HG03196 (cell line): Measurements from ENCODE around the gene C1QTNF6.
A peak's percentile ranks its signal among the peaks of the same experiment; 100 is the strongest.

Experiments
- ATAC-seq: cut with Tn5 transposase; IDR thresholded peaks from one replicate; pipeline ENCODE4 v1.9.1; 2021; ENCODE audit not compliant: unreplicated experiment

The C1QTNF6 gene

GRCh38 chr22:37164505-37164887 lies 23.6 kb downstream of the C1QTNF6 start:
- no peak for ATAC-seq

DNA sequence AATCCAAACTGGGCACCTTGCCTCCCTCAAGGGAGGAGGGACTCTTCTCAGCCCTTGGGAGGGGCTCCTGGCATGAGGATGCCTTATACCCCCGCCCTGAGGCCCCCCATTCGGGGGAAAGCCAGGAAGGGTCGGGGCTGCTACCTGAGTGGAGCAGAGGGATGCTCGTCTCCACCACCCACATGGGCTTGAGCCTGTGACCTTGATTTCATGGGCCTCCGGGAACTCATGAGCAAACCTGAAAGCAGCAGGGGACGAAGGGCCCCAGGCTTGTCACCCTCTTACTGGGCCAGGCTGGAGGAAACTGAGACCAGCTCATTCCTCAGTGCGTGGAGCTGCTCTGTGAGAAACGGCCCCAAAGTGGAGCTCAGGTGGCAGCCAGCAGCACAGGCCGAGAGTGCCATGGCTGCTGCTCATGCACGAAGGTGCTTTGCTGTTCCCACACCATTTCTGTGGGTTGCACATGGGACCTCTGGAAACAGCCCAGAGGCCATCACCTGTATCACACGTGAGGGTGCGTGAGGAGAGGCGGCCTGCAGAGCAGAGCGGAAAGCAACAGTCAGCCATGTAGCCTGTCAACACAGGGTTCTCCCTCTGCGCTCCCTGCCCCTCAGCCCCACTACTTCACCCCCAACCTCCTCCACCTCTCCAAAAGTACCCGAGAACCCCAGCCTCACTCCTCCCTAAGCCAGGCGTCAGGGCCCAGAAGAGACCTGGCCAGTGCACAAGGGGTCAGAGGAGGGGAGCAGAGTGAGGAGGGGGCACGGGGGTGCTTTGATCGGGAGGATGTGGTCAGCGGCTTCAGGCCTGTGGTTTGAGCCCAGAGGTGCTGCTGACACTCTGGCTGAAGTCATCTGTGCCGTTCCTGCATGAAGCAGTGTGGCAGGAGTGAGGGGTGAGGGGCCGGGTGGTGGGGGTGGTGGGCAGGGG lies 24.2 kb downstream of the C1QTNF6 start:
- peak; percentile 34 for ATAC-seq

GRCh38 chr22:37163096-37163489 lies 25.0 kb downstream of the C1QTNF6 start:
- no peak for ATAC-seq

GRCh38 chr22:37162221-37163095 lies 25.6 kb downstream of the C1QTNF6 start:
- ATAC-seq: peak; percentile 41

- no peak for ATAC-seq
Measured at GRCh38 chr22:37161443-37161842, 26.6 kb downstream of the C1QTNF6 start.

DNA sequence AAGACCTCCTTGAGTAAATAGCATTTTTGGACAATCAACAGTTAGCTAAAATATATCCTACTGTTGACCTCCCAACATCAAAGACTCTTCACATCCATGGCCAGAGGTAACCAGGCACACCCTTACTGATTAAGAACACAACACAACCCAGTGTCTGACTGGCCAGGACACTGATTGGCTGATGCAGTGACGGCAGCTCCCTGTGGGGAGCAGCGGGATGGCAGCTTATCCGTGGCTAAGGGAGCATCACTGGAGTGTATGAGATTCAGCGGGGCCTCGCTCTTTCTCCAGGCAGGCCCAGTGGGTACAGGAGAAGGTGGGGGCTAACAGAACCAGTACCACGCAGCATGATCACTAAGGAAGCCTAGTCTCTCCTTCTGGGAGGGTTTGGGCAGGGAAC lies 28.0 kb downstream of the C1QTNF6 start:
- ATAC-seq: no peak

DNA sequence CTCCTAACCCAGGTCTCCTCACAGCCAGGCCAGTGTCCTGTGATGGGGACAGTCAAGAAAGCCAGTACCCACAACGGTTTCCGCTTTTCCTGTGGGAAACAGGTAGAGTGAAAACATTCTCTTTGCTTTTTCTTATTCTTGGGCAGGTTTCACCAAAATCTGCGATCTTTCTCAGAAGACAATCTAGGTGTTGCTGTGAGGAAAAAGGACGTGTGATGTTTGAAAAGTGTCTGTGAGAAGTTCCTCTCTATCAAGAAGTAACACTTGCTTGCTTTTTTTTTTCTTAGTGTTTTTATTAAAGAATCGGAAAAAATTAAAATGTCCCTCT lies 29.1 kb downstream of the C1QTNF6 start:
- ATAC-seq: no peak

DNA sequence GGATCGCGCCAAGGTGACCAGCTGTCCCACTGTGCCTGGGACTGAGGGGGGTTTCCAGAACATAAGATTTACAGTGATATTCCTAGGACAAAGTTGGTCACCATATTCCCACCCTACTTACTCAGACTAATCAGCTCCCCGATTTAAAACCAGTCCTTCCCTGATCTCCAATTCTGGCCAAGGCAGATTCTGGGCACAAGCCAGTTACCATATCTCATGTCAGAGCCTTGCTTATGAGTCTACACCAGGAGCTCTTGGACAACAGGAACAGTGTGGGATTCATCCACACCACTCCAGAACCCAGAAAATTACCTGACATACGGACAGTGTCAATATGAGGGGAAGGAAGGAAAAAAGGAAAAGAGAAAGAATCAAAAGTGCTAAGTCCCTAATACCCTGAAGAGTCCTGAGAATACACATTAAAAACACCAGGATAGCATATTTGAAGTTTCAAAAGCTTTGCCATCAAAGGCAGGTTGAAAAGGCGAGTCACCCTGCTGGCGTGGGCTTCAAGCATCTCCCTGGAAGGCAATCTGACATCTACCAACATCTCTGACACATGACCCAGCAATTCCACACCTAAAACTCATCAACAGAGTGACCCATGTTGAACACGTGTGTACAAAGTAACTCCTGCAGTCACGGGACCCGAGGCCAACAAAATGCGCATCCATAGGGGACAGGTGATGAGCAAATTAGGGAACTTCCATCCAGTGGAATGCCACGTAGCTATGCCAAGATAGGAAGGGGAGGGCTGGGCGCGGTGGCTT lies 30.3 kb downstream of the C1QTNF6 start:
- no peak for ATAC-seq

- ATAC-seq: no peak
Measured at GRCh38 chr22:37156686-37157435, 31.2 kb downstream of the C1QTNF6 start.

DNA sequence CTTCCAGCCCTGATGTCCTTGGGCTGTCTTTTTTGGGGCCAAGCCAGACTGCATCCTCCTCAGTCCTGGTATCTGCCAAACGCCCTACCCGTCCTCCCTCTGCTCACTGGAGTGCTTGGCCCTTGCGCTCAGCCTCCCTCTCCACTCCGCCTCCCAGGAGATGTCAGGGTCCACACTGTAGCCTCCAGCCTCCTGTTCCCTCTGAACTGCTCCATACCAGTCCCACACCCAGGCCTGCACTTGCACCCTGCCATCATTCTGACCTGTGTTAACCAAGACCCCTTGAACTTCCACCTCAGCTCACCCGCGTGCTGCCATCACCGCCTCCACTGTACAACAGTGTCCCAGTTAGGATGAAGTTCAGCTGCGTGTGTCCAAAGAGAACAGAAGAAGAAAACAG lies 32.1 kb downstream of the C1QTNF6 start:
- no peak for ATAC-seq

DNA sequence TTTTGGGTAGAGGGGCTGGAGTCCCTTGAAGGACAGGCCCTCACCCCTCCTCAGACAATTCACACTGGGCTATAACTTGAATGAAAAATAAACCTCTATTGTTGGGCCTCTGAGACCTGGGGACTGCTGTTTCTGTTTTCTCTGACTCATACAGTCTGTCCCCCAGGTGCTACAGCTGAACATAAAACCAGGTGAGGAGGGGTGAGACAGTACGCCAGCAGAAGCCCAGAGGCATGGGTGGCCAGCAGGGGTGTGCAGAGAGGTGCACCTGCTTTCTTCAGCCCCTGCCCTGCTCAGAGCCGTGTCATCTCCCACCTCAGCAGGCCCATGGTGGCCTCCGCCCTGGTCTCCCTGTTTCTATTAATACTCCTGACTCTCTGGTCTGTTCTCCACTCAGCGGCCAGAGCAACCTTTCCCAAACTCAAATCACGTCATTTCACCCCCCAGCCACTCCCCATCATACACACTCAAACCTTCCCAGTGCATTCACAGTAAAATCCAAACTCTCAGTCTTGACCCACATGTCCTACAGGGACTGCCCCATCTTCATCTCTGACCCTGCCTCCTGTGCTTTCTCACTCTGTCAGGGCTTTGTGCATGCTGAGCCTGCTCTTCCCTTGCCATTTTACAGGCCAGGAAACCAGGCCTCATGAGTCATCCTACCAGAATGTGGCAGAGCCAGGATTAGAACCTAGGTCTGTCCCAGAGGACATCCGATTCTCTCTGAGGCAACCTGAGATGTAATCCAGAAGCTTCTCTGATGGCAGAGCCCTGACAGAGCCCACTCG lies 32.9 kb downstream of the C1QTNF6 start:
- ATAC-seq: no peak

DNA sequence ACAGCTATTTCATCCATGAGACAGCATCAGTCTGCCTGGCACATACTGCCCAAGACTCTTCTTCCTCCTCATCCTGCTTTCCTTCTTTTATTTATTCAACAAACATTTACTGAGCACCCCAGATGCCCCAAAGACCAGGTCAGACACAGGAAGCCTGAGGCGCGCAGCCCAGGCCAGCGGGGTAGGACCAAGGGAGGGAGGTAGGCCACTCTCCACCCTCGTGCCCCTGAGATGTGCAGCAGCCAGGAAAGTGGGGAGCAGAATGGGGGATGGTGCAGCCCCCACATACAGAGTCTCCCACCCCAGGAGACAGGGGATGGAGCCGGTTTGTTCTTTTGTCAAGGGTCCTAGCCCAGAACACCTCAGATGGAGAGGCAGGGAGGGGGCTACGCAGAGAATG lies 34.1 kb downstream of the C1QTNF6 start:
- ATAC-seq: no peak

- ATAC-seq: no peak
Measured at GRCh38 chr22:37151401-37151800, 36.6 kb downstream of the C1QTNF6 start.

GRCh38 chr22:37150701-37151100 lies 37.3 kb downstream of the C1QTNF6 start:
- ATAC-seq: no peak

GRCh38 chr22:37148742-37149665 lies 39.0 kb downstream of the C1QTNF6 start:
- no peak for ATAC-seq

DNA sequence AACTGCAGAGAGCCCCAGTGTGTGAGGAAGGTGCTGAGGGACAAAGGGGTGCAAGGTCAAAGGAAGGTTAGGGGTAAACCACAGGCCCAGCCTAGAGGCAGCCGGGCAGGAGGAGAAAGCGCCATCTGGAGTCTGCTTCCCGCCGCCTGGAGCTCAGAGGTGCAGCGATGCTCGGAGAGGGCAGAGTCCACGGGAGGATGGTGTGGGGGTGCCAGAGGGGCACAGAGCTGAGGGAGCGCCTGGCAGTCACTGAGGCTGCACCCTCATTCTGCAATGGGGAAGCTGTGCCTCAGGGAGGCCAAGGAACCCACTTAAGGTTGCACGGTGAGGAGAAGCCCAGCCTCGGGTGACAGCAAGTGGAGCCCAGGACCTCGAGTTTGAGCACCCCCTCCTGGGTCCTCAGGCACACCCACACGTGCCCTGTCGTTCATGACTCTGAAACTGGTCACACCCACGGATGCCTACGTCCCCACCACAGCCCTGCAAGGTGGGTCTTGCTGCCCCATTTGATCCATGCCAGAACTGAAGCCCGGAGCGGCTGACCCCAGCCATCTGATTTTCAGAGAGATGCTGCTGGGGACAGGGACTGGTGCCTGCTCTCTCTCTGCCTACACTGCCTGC lies 39.9 kb downstream of the C1QTNF6 start:
- ATAC-seq: no peak

GRCh38 chr22:37147186-37147990 lies 40.7 kb downstream of the C1QTNF6 start:
- no peak for ATAC-seq
